ENCODE results near the gene CAV1. TPM values are rescaled to one million over a fixed set of nuclear protein-coding genes. Genes with fewer than 3 reads are reported as not detected.

CAV1 gene
- total and polyA plus RNA-seq, 4 donors: 121 to 616 (median 323) TPM

DNA sequence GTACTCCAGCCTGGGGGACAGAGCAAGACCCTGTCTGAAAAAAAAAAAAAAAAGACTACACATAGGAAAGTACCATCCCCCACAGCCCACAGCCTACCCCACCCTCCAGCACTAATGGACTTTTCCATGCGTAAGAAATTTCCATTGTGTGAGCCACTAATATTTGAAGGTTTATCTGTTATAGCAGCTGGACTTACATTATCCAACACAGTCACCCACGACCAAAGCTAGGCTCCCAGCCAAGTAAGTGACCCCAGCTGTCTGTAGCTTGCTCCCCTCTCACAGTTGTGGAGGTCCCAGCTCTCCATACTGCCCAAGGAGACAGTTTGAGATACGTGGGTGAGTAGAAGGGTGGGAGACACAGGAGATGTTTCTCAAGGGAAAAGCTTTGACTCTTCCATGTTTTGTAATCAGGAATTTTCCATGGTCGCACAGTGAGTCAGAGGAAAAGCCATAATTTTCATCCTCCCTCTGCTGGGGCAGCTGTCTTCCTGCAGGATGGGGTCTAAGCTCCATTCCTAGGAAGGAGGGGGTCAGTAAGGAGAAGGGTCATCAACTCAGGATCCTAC is 57.4 kb downstream of the CAV1 start:
- DNase-seq: no peak
- TF ChIP-seq CTCF (IDR thresholded peaks at IDR 0.05; ENCODE audit: control extremely low read depth, extremely low read depth): no peak
- peaks cover 3 to 13% (median 8%) of the 10 kb centered on the region in 5 donors for H3K4me1 ChIP-seq (ENCODE audit: control insufficient read depth in 5 of 5, insufficient read depth in 5 of 5, low read length in 5 of 5)
- H3K27ac ChIP-seq (ENCODE audit: low read depth in 1 of 2, low read length in 1 of 2): peak overlapping the region in 1 of 2 donors; percentile 32
- 78 to 79% methylated on average over 4 of the region's 4 CpGs for WGBS, 2 donors
- H3K4me3 ChIP-seq: no peak overlapping the region
- no peaks in the 10 kb centered on the region for H3K27me3 ChIP-seq (ENCODE audit: control insufficient read depth in 3 of 3, insufficient read depth in 3 of 3, low read length in 2 of 3)
- no peak for ATAC-seq (ENCODE audit: insufficient read depth, low FRiP score)
- peaks cover 0 to 2% (median 0%) of the 10 kb centered on the region in 4 donors for H3K9me3 ChIP-seq (ENCODE audit: control insufficient read depth in 4 of 4, insufficient read depth in 3 of 4, low read length in 3 of 4)
- no peaks in the 10 kb centered on the region for H3K36me3 ChIP-seq (ENCODE audit: control insufficient read depth in 4 of 4, insufficient read depth in 4 of 4, low read length in 4 of 4)
- H3K9ac ChIP-seq (ENCODE audit: insufficient read depth in 1 of 2, low read length in 2 of 2): no peak overlapping the region

DNA sequence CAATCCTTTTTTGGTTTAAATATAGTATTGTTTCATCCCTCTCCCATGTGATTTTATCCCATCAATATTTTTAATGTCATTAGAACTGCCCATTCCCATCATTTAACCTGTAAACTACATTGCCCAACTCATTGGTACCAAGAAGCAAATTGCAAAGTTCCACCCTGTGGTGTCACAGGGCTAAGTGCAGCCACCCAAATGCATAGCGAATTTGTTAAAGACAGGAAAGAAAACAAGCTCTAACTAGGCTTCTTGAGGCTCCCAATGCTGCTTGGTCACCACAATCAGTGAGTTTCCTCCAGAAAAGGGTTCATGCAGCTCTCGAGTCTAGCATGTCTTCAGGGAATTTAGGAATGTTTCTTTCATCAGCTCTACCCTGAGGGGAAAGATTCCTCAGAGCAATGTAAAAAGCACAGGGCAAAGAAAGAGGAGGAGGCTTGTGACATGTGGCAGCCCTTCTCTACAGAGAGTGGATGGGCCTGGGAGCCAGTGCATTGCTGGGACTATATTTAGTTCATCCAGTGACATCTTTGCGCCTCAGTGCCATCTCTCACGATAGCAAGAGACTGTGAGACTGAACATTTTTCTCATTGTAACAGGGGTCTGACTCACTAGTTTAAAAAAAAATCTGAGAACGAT is 58.1 kb downstream of the CAV1 start:
- no peaks in the 10 kb centered on the region for H3K36me3 ChIP-seq (ENCODE audit: control insufficient read depth in 4 of 4, insufficient read depth in 4 of 4, low read length in 4 of 4)
- DNase-seq (peak in 1 of 3 donors; percentile 46), ATAC-seq (ENCODE audit: insufficient read depth, low FRiP score) (no peak)
- H3K9me3 ChIP-seq (ENCODE audit: control insufficient read depth in 4 of 4, insufficient read depth in 3 of 4, low read length in 3 of 4): peaks cover 0 to 2% (median 0%) of the 10 kb centered on the region in 4 donors
- TF ChIP-seq CTCF (IDR thresholded peaks at IDR 0.05; ENCODE audit: control extremely low read depth, extremely low read depth): no peak
- H3K9ac ChIP-seq (ENCODE audit: insufficient read depth in 1 of 2, low read length in 2 of 2): no peak overlapping the region
- no peaks in the 10 kb centered on the region for H3K27me3 ChIP-seq (ENCODE audit: control insufficient read depth in 3 of 3, insufficient read depth in 3 of 3, low read length in 2 of 3)
- H3K27ac ChIP-seq (ENCODE audit: low read depth in 1 of 2, low read length in 1 of 2): peak overlapping the region; percentile 24 to 64
- H3K4me3 ChIP-seq: no peak overlapping the region
- peaks cover 2 to 6% (median 4%) of the 10 kb centered on the region in 5 donors for H3K4me1 ChIP-seq (ENCODE audit: control insufficient read depth in 5 of 5, insufficient read depth in 5 of 5, low read length in 5 of 5)
- WGBS, 2 donors: 74 to 84% methylated on average over 5 of the region's 5 CpGs

GRCh38 chr7:116583653-116584052 is 58.8 kb downstream of the CAV1 start:
- Histone ChIP-seq H3K36me3 (ENCODE audit: control insufficient read depth in 4 of 4, insufficient read depth in 4 of 4, low read length in 4 of 4) (no peaks in the 10 kb centered on the region), H3K27me3 (ENCODE audit: control insufficient read depth in 3 of 3, insufficient read depth in 3 of 3, low read length in 2 of 3) (no peaks in the 10 kb centered on the region), H3K4me3 (no peak overlapping the region), H3K27ac (ENCODE audit: low read depth in 1 of 2, low read length in 1 of 2) (peak overlapping the region in 1 of 2 donors; percentile 45), H3K9me3 (ENCODE audit: control insufficient read depth in 4 of 4, insufficient read depth in 3 of 4, low read length in 3 of 4) (peaks cover 0 to 2% (median 0%) of the 10 kb centered on the region in 4 donors), H3K9ac (ENCODE audit: insufficient read depth in 1 of 2, low read length in 2 of 2) (no peak overlapping the region), H3K4me1 (ENCODE audit: control insufficient read depth in 5 of 5, insufficient read depth in 5 of 5, low read length in 5 of 5) (peaks cover 5 to 13% (median 7%) of the 10 kb centered on the region in 5 donors)
- no peak for TF ChIP-seq CTCF (IDR thresholded peaks at IDR 0.05; ENCODE audit: control extremely low read depth, extremely low read depth)
- ATAC-seq (ENCODE audit: insufficient read depth, low FRiP score): no peak
- no peak for DNase-seq
- WGBS, 2 donors: 2 to 25% methylated on average over 1 of the region's 1 CpG

Measured in lung (tissue), 12 donors.